Hepatocyte (in vitro differentiated cells): Measurements from ENCODE around the gene GFY.

Source experiments
- EZH2 ChIP-seq: fragments of 200-600 bp; sonication (generic); IDR thresholded peaks from 2 replicates; pipeline ENCODE4 v1.6.1; 2016; ENCODE audit warnings: antibody characterized with exemption, mild to moderate bottlenecking, borderline replicate concordance
- EZH2phosphoT487 ChIP-seq: fragments of 200-600 bp; sonication (generic); IDR thresholded peaks from one replicate; pipeline ENCODE4 v1.6.1; 2018; ENCODE audit warnings: antibody characterized with exemption, mild to moderate bottlenecking, low read depth, moderate library complexity; ENCODE audit not compliant: unreplicated experiment, severe bottlenecking
- TF ChIP-seq, protein P1 (sequence below): fragments of 200-600 bp; sonication (generic); IDR thresholded peaks from 2 replicates; pipeline ENCODE4 v1.5.1; 2016; ENCODE audit warnings: antibody characterized with exemption, mild to moderate bottlenecking; ENCODE audit not compliant: poor library complexity

GRCh38 chr19:49462492-49462891 is 37.3 kb downstream of the GFY start:
- TF ChIP-seq, protein P1, sequence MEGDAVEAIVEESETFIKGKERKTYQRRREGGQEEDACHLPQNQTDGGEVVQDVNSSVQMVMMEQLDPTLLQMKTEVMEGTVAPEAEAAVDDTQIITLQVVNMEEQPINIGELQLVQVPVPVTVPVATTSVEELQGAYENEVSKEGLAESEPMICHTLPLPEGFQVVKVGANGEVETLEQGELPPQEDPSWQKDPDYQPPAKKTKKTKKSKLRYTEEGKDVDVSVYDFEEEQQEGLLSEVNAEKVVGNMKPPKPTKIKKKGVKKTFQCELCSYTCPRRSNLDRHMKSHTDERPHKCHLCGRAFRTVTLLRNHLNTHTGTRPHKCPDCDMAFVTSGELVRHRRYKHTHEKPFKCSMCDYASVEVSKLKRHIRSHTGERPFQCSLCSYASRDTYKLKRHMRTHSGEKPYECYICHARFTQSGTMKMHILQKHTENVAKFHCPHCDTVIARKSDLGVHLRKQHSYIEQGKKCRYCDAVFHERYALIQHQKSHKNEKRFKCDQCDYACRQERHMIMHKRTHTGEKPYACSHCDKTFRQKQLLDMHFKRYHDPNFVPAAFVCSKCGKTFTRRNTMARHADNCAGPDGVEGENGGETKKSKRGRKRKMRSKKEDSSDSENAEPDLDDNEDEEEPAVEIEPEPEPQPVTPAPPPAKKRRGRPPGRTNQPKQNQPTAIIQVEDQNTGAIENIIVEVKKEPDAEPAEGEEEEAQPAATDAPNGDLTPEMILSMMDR = no peak
- TF ChIP-seq EZH2 (no peak), EZH2phosphoT487 (no peak)
